Measurements from ENCODE around the gene ZNF777.
"Not testable (repeated sequence)": the region's sequence is repeated elsewhere in the genome, so short reads cannot be mapped to it uniquely, and the experiment has no call there.

The ZNF777 gene

GRCh38 chr7:149454006-149454405, 6.9 kb downstream of the ZNF777 start:
- TF ChIP-seq, protein P1, sequence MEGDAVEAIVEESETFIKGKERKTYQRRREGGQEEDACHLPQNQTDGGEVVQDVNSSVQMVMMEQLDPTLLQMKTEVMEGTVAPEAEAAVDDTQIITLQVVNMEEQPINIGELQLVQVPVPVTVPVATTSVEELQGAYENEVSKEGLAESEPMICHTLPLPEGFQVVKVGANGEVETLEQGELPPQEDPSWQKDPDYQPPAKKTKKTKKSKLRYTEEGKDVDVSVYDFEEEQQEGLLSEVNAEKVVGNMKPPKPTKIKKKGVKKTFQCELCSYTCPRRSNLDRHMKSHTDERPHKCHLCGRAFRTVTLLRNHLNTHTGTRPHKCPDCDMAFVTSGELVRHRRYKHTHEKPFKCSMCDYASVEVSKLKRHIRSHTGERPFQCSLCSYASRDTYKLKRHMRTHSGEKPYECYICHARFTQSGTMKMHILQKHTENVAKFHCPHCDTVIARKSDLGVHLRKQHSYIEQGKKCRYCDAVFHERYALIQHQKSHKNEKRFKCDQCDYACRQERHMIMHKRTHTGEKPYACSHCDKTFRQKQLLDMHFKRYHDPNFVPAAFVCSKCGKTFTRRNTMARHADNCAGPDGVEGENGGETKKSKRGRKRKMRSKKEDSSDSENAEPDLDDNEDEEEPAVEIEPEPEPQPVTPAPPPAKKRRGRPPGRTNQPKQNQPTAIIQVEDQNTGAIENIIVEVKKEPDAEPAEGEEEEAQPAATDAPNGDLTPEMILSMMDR (IDR thresholded peaks at IDR 0.05; ENCODE audit: low read depth, low read length, missing control alignments) = no peak
- DNase-seq (ENCODE audit: low read depth) = no peak
- no peak overlapping the region for H3K4me3 ChIP-seq (ENCODE audit: low read depth, low read length)

- no peak for DNase-seq (ENCODE audit: low read depth)
- H3K4me3 ChIP-seq (ENCODE audit: low read depth, low read length) = no peak overlapping the region
- TF ChIP-seq, protein P1 (IDR thresholded peaks at IDR 0.05; ENCODE audit: low read depth, low read length, missing control alignments) = no peak
These were observed 10.0 kb downstream of the ZNF777 start for GRCh38 chr7:149450821-149451220.

DNA sequence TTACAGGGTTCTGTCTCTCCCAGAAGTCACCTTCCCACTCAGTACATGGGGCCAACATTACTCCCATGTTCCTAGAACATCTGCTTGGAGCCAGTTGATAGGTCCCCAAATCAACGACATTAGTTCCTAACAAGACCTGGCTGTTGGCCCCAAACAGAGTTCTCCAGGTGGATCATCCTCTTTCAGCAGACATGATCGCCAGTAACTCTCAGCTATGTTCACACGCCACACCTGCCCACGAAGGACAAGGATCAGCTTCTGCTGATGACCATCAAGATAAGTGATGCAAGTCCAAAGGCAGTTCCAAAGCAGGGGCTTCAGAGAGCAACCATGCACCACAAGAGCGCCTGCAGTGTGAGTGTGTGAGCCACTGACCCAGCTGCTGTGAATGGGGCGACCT, 11.0 kb downstream of the ZNF777 start:
- H3K4me3 ChIP-seq (ENCODE audit: low read depth, low read length) = no peak overlapping the region
- TF ChIP-seq, protein P1 (IDR thresholded peaks at IDR 0.05; ENCODE audit: low read depth, low read length, missing control alignments) = no peak
- no peak for DNase-seq (ENCODE audit: low read depth)

- no peak for DNase-seq (ENCODE audit: low read depth)
- H3K4me3 ChIP-seq (ENCODE audit: low read depth, low read length) = no peak overlapping the region
- TF ChIP-seq, protein P1 (IDR thresholded peaks at IDR 0.05; ENCODE audit: low read depth, low read length, missing control alignments) = no peak
These were observed 11.9 kb downstream of the ZNF777 start for GRCh38 chr7:149448961-149449360.

GRCh38 chr7:149446026-149446425, 14.8 kb downstream of the ZNF777 start:
- not testable (repeated sequence) for DNase-seq (ENCODE audit: low read depth); H3K4me3 ChIP-seq (ENCODE audit: low read depth, low read length)

- TF ChIP-seq, protein P1 (IDR thresholded peaks at IDR 0.05; ENCODE audit: low read depth, low read length, missing control alignments) = no peak
- H3K4me3 ChIP-seq (ENCODE audit: low read depth, low read length) = no peak overlapping the region
- DNase-seq (ENCODE audit: low read depth) = no peak
These were observed 16.6 kb downstream of the ZNF777 start for GRCh38 chr7:149444287-149444686.

GRCh38 chr7:149443523-149443922, 17.3 kb downstream of the ZNF777 start:
- no peak overlapping the region for H3K4me3 ChIP-seq (ENCODE audit: low read depth, low read length)
- TF ChIP-seq, protein P1 (IDR thresholded peaks at IDR 0.05; ENCODE audit: low read depth, low read length, missing control alignments) = no peak
- DNase-seq (ENCODE audit: low read depth) = no peak

DNA sequence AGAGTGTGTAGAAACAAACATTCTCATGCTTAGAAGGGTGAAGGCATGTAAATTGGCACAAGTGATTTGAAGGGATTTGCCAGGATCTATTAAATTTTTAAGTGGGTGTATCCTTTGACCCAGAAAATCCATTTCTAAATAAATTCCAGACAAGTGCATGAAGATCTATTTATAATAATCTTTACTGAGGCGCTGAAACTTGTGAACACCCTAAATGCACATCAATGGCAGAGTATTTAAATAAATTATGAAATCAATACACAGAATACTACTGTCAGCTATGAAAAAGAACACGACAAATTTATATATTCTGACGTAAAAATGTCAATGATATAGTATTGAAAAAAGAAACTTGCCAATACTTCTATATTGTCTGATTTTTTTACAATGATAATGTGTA, 17.9 kb downstream of the ZNF777 start:
- TF ChIP-seq, protein P1 (IDR thresholded peaks at IDR 0.05; ENCODE audit: low read depth, low read length, missing control alignments) = no peak
- H3K4me3 ChIP-seq (ENCODE audit: low read depth, low read length) = no peak overlapping the region
- DNase-seq (ENCODE audit: low read depth) = no peak
